Liver (tissue), 3 donors: Measurements from ENCODE around the gene PRDM9.

ENCODE experiments used
- CTCF ChIP-seq: fragments of 150-350 bp; IDR thresholded peaks from 2 replicates; pipeline ENCODE4 v1.5.1; 2017; ENCODE audit warnings: improper control_type of control experiment, low read depth, low read length; ENCODE audit not compliant: missing input control
- EGR1 ChIP-seq, 2 donors: IDR thresholded peaks; 2 replicates each; pipeline ENCODE4 v1.6.1; 2016 to 2018; ENCODE audit warnings: antibody characterized with exemption in 2 of 2, low read depth in 2 of 2
- FOXA1 ChIP-seq: IDR thresholded peaks from 2 replicates; pipeline ENCODE4 v1.6.1; 2016; ENCODE audit warnings: antibody characterized with exemption
- JUND ChIP-seq, 2 donors: IDR thresholded peaks; 2 replicates each; pipeline ENCODE4 v1.6.1; 2016; ENCODE audit warnings: antibody characterized with exemption in 2 of 2
- REST ChIP-seq: IDR thresholded peaks from 2 replicates; pipeline ENCODE4 v1.6.1; 2016; ENCODE audit warnings: antibody characterized with exemption, mild to moderate bottlenecking
- TAF1 ChIP-seq: conservative IDR thresholded peaks from 2 replicates; pipeline ENCODE4 v1.6.1; 2016; ENCODE audit warnings: antibody characterized with exemption, mild to moderate bottlenecking
- donor health status: healthy.
- donor health status: healthy.

- no peak for TF ChIP-seq CTCF
- no peak for TF ChIP-seq FOXA1
- TF ChIP-seq TAF1, result no peak
- no peak for TF ChIP-seq EGR1 (IDR thresholded peaks at IDR 0.05; ENCODE audit: low read depth in 2 of 2)
- TF ChIP-seq REST, result no peak
- no peak for TF ChIP-seq JUND (IDR thresholded peaks at IDR 0.05)
Measured at GRCh38 chr5:23530571-23530970, 23.2 kb downstream of the PRDM9 start.
